Endothelial cell of umbilical vein (primary cell): Measurements from ENCODE around the gene ATP12A.

Source experiments
- EZH2 ChIP-seq: IDR thresholded peaks from 2 replicates; pipeline ENCODE4 v1.6.1; 2012; ENCODE audit warnings: borderline replicate concordance, low read depth, mild to moderate bottlenecking, moderate library complexity, low read length, inconsistent platforms; ENCODE audit not compliant: severe bottlenecking
- POLR2A ChIP-seq: IDR thresholded peaks from 2 replicates; pipeline ENCODE4 v1.6.1; 2012; ENCODE audit warnings: low read depth, mild to moderate bottlenecking, control low read depth, low read length
- TF ChIP-seq, protein P1 (sequence below), 2 donors: IDR thresholded peaks; 1 replicate in 1 of 2; 2 replicates in 1 of 2; pipeline ENCODE4 v1.5.1; 2011; ENCODE audit warnings: low read length in 2 of 2, mild to moderate bottlenecking in 2 of 2, moderate library complexity in 2 of 2, control low read depth in 1 of 2, inconsistent platforms in 1 of 2, low read depth in 1 of 2; ENCODE audit not compliant: insufficient read depth in 1 of 2; ENCODE audit errors: extremely low read depth in 1 of 2

GRCh38 chr13:24723206-24723605 lies 43.0 kb downstream of the ATP12A start:
- TF ChIP-seq EZH2, result no peak
- TF ChIP-seq, protein P1, sequence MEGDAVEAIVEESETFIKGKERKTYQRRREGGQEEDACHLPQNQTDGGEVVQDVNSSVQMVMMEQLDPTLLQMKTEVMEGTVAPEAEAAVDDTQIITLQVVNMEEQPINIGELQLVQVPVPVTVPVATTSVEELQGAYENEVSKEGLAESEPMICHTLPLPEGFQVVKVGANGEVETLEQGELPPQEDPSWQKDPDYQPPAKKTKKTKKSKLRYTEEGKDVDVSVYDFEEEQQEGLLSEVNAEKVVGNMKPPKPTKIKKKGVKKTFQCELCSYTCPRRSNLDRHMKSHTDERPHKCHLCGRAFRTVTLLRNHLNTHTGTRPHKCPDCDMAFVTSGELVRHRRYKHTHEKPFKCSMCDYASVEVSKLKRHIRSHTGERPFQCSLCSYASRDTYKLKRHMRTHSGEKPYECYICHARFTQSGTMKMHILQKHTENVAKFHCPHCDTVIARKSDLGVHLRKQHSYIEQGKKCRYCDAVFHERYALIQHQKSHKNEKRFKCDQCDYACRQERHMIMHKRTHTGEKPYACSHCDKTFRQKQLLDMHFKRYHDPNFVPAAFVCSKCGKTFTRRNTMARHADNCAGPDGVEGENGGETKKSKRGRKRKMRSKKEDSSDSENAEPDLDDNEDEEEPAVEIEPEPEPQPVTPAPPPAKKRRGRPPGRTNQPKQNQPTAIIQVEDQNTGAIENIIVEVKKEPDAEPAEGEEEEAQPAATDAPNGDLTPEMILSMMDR (IDR thresholded peaks at IDR 0.05; ENCODE audit: extremely low read depth in 1 of 2, insufficient read depth in 1 of 2, low read depth in 1 of 2, low read length in 2 of 2), result no peak
- no peak for TF ChIP-seq POLR2A
